Mesodermal cell (in vitro differentiated cells): ENCODE results near the gene ZNFX1.
A peak's percentile ranks its signal among the peaks of the same experiment; 100 is the strongest.

Experiments used
- H3K27ac ChIP-seq: 2 replicates; pipeline ENCODE4 v1.7.0; 2013; ENCODE audit warnings: mild to moderate bottlenecking, low read depth, low read length, moderate library complexity; ENCODE audit not compliant: severe bottlenecking
- H3K36me3 ChIP-seq: 2 replicates; pipeline ENCODE4 v1.7.1; 2013; ENCODE audit warnings: mild to moderate bottlenecking, low read length, moderate library complexity; ENCODE audit not compliant: control insufficient read depth, insufficient read depth
- H3K4me1 ChIP-seq: one replicate; pipeline ENCODE4 v1.7.1; 2013; ENCODE audit warnings: mild to moderate bottlenecking, low read length; ENCODE audit not compliant: insufficient read depth, control insufficient read depth, poor library complexity, severe bottlenecking
- H3K4me3 ChIP-seq: 2 replicates; pipeline ENCODE4 v1.7.0; 2013; ENCODE audit warnings: low read length, control low read depth, mild to moderate bottlenecking; ENCODE audit not compliant: insufficient read depth, poor library complexity, severe bottlenecking; ENCODE audit errors: extremely low read depth
- H3K9me3 ChIP-seq: 2 replicates; pipeline ENCODE4 v1.7.1; 2013; ENCODE audit warnings: mild to moderate bottlenecking, low read length, moderate library complexity; ENCODE audit not compliant: control insufficient read depth
- WGBS, 2 experiments: methylation state at CpG; one replicate each; pipeline ENCODE4 v1.1.5; 2013; ENCODE audit warnings: missing lambda C conversion rate in 2 of 2; ENCODE audit not compliant: insufficient coverage in 2 of 2; 5-methylcytosine and 5-hydroxymethylcytosine counted together

Gene ZNFX1

GRCh38 chr20:49277786-49278035, 146 bp downstream of the ZNFX1 start:
- H3K9me3 ChIP-seq: peaks cover 24% of the 10 kb centered on the region
- H3K27ac ChIP-seq: peak overlapping the region; percentile 95
- peaks cover under 1% of the 10 kb centered on the region for H3K4me1 ChIP-seq
- H3K36me3 ChIP-seq: peaks cover 71% of the 10 kb centered on the region
- peak overlapping the region; percentile 89 for H3K4me3 ChIP-seq
- 0 to 1% methylated on average over 13 to 19 of the region's 22 CpGs for WGBS, 2 experiments

- Histone ChIP-seq H3K27ac (peak overlapping the region; percentile 95), H3K4me1 (no peaks in the 10 kb centered on the region), H3K9me3 (peaks cover 20% of the 10 kb centered on the region), H3K4me3 (peak overlapping the region; percentile 89), H3K36me3 (peaks cover 71% of the 10 kb centered on the region)
- WGBS, 2 experiments: 10% methylated on average over 18 to 25 of the region's 31 CpGs
These were observed 684 bp downstream of the ZNFX1 start for GRCh38 chr20:49276961-49277785.

- peaks cover 18% of the 10 kb centered on the region for H3K9me3 ChIP-seq
- WGBS, 2 experiments: 88% methylated on average over 1 of the region's 3 CpGs; no CpG with 5 or more reads in 1 of the 2 experiments
- peak overlapping the region; percentile 51 for H3K27ac ChIP-seq
- H3K4me3 ChIP-seq: peak overlapping the region; percentile 89
- H3K4me1 ChIP-seq: no peaks in the 10 kb centered on the region
- peaks cover 71% of the 10 kb centered on the region for H3K36me3 ChIP-seq
These were observed 1.5 kb downstream of the ZNFX1 start for GRCh38 chr20:49276161-49276960.

GRCh38 chr20:49275636-49276035, 2.2 kb downstream of the ZNFX1 start:
- peaks cover 71% of the 10 kb centered on the region for H3K36me3 ChIP-seq
- no peaks in the 10 kb centered on the region for H3K4me1 ChIP-seq
- H3K4me3 ChIP-seq: no peak overlapping the region
- 83 to 100% methylated on average over 1 of the region's 2 CpGs for WGBS, 2 experiments
- no peak overlapping the region for H3K27ac ChIP-seq
- peaks cover 11% of the 10 kb centered on the region for H3K9me3 ChIP-seq

GRCh38 chr20:49275216-49275615, 2.6 kb downstream of the ZNFX1 start:
- no peak overlapping the region for H3K4me3 ChIP-seq
- no peak overlapping the region for H3K27ac ChIP-seq
- H3K9me3 ChIP-seq: peaks cover 7% of the 10 kb centered on the region
- WGBS, 2 experiments: 100% methylated on average over 2 to 4 of the region's 4 CpGs
- peaks cover 71% of the 10 kb centered on the region for H3K36me3 ChIP-seq
- H3K4me1 ChIP-seq: no peaks in the 10 kb centered on the region

- WGBS, 2 experiments: 71 to 88% methylated on average over 1 to 5 of the region's 8 CpGs
- no peaks in the 10 kb centered on the region for H3K9me3 ChIP-seq
- peaks cover 71% of the 10 kb centered on the region for H3K36me3 ChIP-seq
- no peak overlapping the region for H3K27ac ChIP-seq
- H3K4me3 ChIP-seq: no peak overlapping the region
- H3K4me1 ChIP-seq: no peaks in the 10 kb centered on the region
These were observed 4.1 kb downstream of the ZNFX1 start for GRCh38 chr20:49273696-49274277.

GRCh38 chr20:49272654-49273053, 5.2 kb downstream of the ZNFX1 start:
- WGBS, 2 experiments: no CpG with 5 or more reads among the region's 1 CpG
- Histone ChIP-seq H3K9me3 (no peaks in the 10 kb centered on the region), H3K36me3 (peaks cover 77% of the 10 kb centered on the region), H3K4me1 (no peaks in the 10 kb centered on the region), H3K4me3 (no peak overlapping the region), H3K27ac (no peak overlapping the region)

- WGBS, 2 experiments: 92 to 100% methylated on average over 2 to 3 of the region's 5 CpGs
- Histone ChIP-seq H3K4me3 (no peak overlapping the region), H3K4me1 (no peaks in the 10 kb centered on the region), H3K36me3 (peaks cover 90% of the 10 kb centered on the region), H3K9me3 (no peaks in the 10 kb centered on the region), H3K27ac (no peak overlapping the region)
These were observed 7.1 kb downstream of the ZNFX1 start for GRCh38 chr20:49270736-49271135.

GRCh38 chr20:49270177-49270576, 7.7 kb downstream of the ZNFX1 start:
- H3K4me3 ChIP-seq: no peak overlapping the region
- WGBS, 2 experiments: 94 to 99% methylated on average over 7 of the region's 7 CpGs
- no peak overlapping the region for H3K27ac ChIP-seq
- no peaks in the 10 kb centered on the region for H3K9me3 ChIP-seq
- no peaks in the 10 kb centered on the region for H3K4me1 ChIP-seq
- peaks cover 90% of the 10 kb centered on the region for H3K36me3 ChIP-seq

- 100% methylated on average over 1 of the region's 1 CpG; no CpG with 5 or more reads in 1 of the 2 experiments for WGBS, 2 experiments
- Histone ChIP-seq H3K4me3 (no peak overlapping the region), H3K4me1 (no peaks in the 10 kb centered on the region), H3K36me3 (peaks cover 90% of the 10 kb centered on the region), H3K9me3 (no peaks in the 10 kb centered on the region), H3K27ac (no peak overlapping the region)
These were observed 9.1 kb downstream of the ZNFX1 start for GRCh38 chr20:49268600-49269365.
